GM12892 (cell line): ENCODE data around the gene LNP1.

Experiments used
- POLR2A ChIP-seq: IDR thresholded peaks from 2 replicates; pipeline ENCODE4 v1.6.1; 2011; ENCODE audit warnings: low read depth, low read length, control low read depth
- POLR2AphosphoS5 ChIP-seq: IDR thresholded peaks from 2 replicates; pipeline ENCODE4 v1.6.1; 2011; ENCODE audit warnings: low read depth, low read length, control low read depth
- TAF1 ChIP-seq: IDR thresholded peaks from 2 replicates; pipeline ENCODE4 v1.6.1; 2011; ENCODE audit warnings: low read depth, mild to moderate bottlenecking, control low read depth, low read length, borderline replicate concordance

DNA sequence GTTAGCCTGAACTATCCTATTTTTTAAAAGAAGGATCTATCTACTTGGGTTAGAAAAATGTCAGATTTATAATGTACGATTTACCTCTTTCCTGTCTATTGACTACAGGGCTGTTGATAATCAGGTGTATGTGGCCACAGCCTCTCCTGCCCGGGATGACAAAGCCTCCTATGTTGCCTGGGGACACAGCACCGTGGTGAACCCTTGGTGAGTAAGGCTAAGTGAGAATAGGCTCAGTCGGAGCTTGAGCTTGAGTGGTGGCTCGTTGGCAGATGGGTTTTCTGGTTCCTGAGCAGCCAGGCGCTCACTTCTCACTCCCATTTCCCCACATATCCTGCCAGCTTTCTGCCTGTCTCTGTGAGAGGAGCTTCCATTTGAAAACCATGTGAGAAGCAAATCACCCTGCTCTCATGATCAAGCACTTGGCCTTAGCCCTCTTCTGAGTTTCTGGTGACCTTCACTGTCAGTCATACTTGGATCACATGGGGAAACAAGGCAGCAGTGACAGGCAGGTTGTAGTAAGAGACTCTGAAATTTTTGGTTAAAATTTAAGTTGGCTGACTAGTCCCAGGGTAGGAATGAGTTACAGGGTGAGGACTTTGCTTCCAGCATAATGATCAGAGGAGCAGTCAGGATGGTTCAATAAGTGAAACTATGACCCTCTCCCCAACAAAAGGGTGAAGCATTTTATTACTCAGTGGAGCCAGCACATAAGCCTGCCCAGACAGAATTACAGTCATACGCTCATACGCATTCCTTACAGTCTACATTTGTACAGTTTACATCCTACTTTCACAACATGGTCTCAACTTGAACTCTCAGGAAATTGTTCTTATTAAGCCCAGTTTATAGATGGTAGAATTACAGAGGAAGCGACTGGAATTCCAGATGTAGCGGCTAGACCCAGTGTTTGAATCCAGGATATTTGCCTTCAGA is 48.8 kb upstream of the LNP1 start:
- TF ChIP-seq POLR2A (no peak), TAF1 (no peak), POLR2AphosphoS5 (no peak)
